Measurements from ENCODE around the gene ZBTB16.

ZBTB16 gene

GRCh38 chr11:114182471-114183043 is 123.0 kb downstream of the ZBTB16 start:
- Histone ChIP-seq H3K27ac (ENCODE audit: low read length) (no peak overlapping the region), H2AFZ (ENCODE audit: low read depth, low read length) (no peak overlapping the region), H3K27me3 (ENCODE audit: insufficient read depth, low read length, poor library complexity) (peaks cover 5% of the 10 kb centered on the region), H3K79me2 (ENCODE audit: insufficient read depth, low read length) (no peaks in the 10 kb centered on the region), H3K36me3 (ENCODE audit: insufficient read depth, low read length) (no peaks in the 10 kb centered on the region), H3K9me3 (ENCODE audit: insufficient read depth, low read length, severe bottlenecking) (no peaks in the 10 kb centered on the region), H4K20me1 (ENCODE audit: insufficient read depth, low read length) (no peaks in the 10 kb centered on the region), H3K9ac (ENCODE audit: low read depth, low read length) (no peak overlapping the region), H3K4me3 (ENCODE audit: low read depth in 1 of 2, low read length in 2 of 2) (no peak overlapping the region), H3K4me1 (ENCODE audit: insufficient read depth, low read length) (peaks cover 14% of the 10 kb centered on the region), H3K4me2 (ENCODE audit: insufficient read depth, low read length) (peak overlapping the region; percentile 38; the same call in 1 of the 2 replicates)
- DNase-seq (no peak), ATAC-seq (ENCODE audit: insufficient read depth, low read depth) (no peak)
- TF ChIP-seq EZH2 (IDR thresholded peaks at IDR 0.05; ENCODE audit: borderline replicate concordance, low read depth, low read length, severe bottlenecking) (no peak), CTCF (IDR thresholded peaks at IDR 0.05; ENCODE audit: borderline replicate concordance, extremely low read depth, low read length, poor library complexity, severe bottlenecking) (no peak)

- no peaks in the 10 kb centered on the region for H3K9me3 ChIP-seq (ENCODE audit: insufficient read depth, low read length, severe bottlenecking)
- peak; percentile 70 for DNase-seq
Measured at GRCh38 chr11:114183044-114183511, 123.6 kb downstream of the ZBTB16 start.

GRCh38 chr11:114185436-114185835 is 125.9 kb downstream of the ZBTB16 start:
- H3K4me2 ChIP-seq (ENCODE audit: insufficient read depth, low read length): no peak overlapping the region
- no peak overlapping the region for H3K9ac ChIP-seq (ENCODE audit: low read depth, low read length)
- H3K79me2 ChIP-seq (ENCODE audit: insufficient read depth, low read length): no peaks in the 10 kb centered on the region
- no peaks in the 10 kb centered on the region for H4K20me1 ChIP-seq (ENCODE audit: insufficient read depth, low read length)
- H3K27ac ChIP-seq (ENCODE audit: low read length): no peak overlapping the region
- peaks cover 14% of the 10 kb centered on the region for H3K4me1 ChIP-seq (ENCODE audit: insufficient read depth, low read length)
- no peak for TF ChIP-seq CTCF (IDR thresholded peaks at IDR 0.05; ENCODE audit: borderline replicate concordance, extremely low read depth, low read length, poor library complexity, severe bottlenecking)
- no peak for TF ChIP-seq EZH2 (IDR thresholded peaks at IDR 0.05; ENCODE audit: borderline replicate concordance, low read depth, low read length, severe bottlenecking)
- no peaks in the 10 kb centered on the region for H3K9me3 ChIP-seq (ENCODE audit: insufficient read depth, low read length, severe bottlenecking)
- H3K4me3 ChIP-seq (ENCODE audit: low read depth in 1 of 2, low read length in 2 of 2): no peak overlapping the region
- no peaks in the 10 kb centered on the region for H3K27me3 ChIP-seq (ENCODE audit: insufficient read depth, low read length, poor library complexity)
- no peak for ATAC-seq (ENCODE audit: insufficient read depth, low read depth)
- DNase-seq: no peak
- H3K36me3 ChIP-seq (ENCODE audit: insufficient read depth, low read length): no peaks in the 10 kb centered on the region
- H2AFZ ChIP-seq (ENCODE audit: low read depth, low read length): no peak overlapping the region

More at GRCh38 chr11:114183044-114183511, 123.6 kb downstream of the ZBTB16 start:
- H2AFZ ChIP-seq (ENCODE audit: low read depth, low read length): no peak overlapping the region
- no peaks in the 10 kb centered on the region for H3K36me3 ChIP-seq (ENCODE audit: insufficient read depth, low read length)
- H3K4me3 ChIP-seq (ENCODE audit: low read depth in 1 of 2, low read length in 2 of 2): no peak overlapping the region
- H3K9ac ChIP-seq (ENCODE audit: low read depth, low read length): no peak overlapping the region
- peaks cover 14% of the 10 kb centered on the region for H3K4me1 ChIP-seq (ENCODE audit: insufficient read depth, low read length)
- H3K4me2 ChIP-seq (ENCODE audit: insufficient read depth, low read length): peak overlapping the region; percentile 38; the same call in 1 of the 2 replicates
- no peaks in the 10 kb centered on the region for H4K20me1 ChIP-seq (ENCODE audit: insufficient read depth, low read length)
- peak; percentile 93 for ATAC-seq (ENCODE audit: insufficient read depth, low read depth)
- no peak overlapping the region for H3K27ac ChIP-seq (ENCODE audit: low read length)
- H3K79me2 ChIP-seq (ENCODE audit: insufficient read depth, low read length): no peaks in the 10 kb centered on the region
- no peak for TF ChIP-seq CTCF (IDR thresholded peaks at IDR 0.05; ENCODE audit: borderline replicate concordance, extremely low read depth, low read length, poor library complexity, severe bottlenecking)
- no peak for TF ChIP-seq EZH2 (IDR thresholded peaks at IDR 0.05; ENCODE audit: borderline replicate concordance, low read depth, low read length, severe bottlenecking)
- H3K27me3 ChIP-seq (ENCODE audit: insufficient read depth, low read length, poor library complexity): peaks cover 5% of the 10 kb centered on the region

Measured in DND-41 (cell line).